ENCODE results near the gene EMP2. TPM values are rescaled to one million over a fixed set of nuclear protein-coding genes. Genes with fewer than 3 reads are reported as not detected.

The EMP2 gene
- polyA plus RNA-seq, 1 donor from 2014 or later: 0.14 TPM

DNA sequence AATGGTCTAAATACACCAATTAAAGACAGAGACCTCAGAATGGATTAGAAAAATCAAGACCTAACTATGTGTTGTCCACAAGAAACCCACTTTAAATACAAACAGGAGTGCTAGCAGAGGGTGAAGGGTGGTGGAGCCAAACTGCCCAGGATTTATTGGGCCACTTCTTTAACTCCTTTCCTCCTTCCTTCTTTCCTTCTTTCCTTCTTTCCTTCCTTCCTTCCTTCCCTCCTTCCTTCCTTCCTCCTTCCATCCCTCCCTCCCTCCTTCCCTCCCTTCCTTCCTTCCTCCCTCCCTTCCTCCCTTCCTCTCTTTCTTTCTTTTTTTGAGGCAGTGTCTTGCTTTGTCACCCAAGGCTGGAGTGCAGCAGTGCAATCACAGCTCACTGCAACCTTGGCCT lies 34.3 kb upstream of the EMP2 start:
- Histone ChIP-seq H3K27me3 (ENCODE audit: insufficient read depth, low read depth, low read length) (no peaks in the 10 kb centered on the region), H3K79me2 (replicated peaks; ENCODE audit: insufficient read depth, low read length) (no peaks in the 10 kb centered on the region), H2AFZ (ENCODE audit: low read depth, low read length) (no peak overlapping the region), H3K4me3 (ENCODE audit: low read length) (no peak overlapping the region), H3F3A (ENCODE audit: insufficient read depth, low read length, poor library complexity, severe bottlenecking) (no peaks in the 10 kb centered on the region), H4K20me1 (ENCODE audit: insufficient read depth) (no peaks in the 10 kb centered on the region), H3K9ac (ENCODE audit: low read length) (no peak overlapping the region), H3K27ac (ENCODE audit: low read length) (no peak overlapping the region), H3K9me3 (ENCODE audit: low read length) (no peaks in the 10 kb centered on the region), H3K36me3 (ENCODE audit: insufficient read depth, low read length) (no peaks in the 10 kb centered on the region), H3K9me2 (ENCODE audit: insufficient read depth, low read length) (no peaks in the 10 kb centered on the region), H3K4me2 (ENCODE audit: low read length) (no peak overlapping the region)
- no peak for TF ChIP-seq EP300 (conservative IDR thresholded peaks at IDR 0.05; ENCODE audit: poor library complexity, severe bottlenecking)
- no peak for TF ChIP-seq SMC3 (conservative IDR thresholded peaks at IDR 0.05; ENCODE audit: poor library complexity)
- TF ChIP-seq MXI1 (conservative IDR thresholded peaks at IDR 0.05; ENCODE audit: poor library complexity, severe bottlenecking): no peak
- TF ChIP-seq POLR2AphosphoS5 (IDR thresholded peaks at IDR 0.05): no peak
- TF ChIP-seq, protein P1, sequence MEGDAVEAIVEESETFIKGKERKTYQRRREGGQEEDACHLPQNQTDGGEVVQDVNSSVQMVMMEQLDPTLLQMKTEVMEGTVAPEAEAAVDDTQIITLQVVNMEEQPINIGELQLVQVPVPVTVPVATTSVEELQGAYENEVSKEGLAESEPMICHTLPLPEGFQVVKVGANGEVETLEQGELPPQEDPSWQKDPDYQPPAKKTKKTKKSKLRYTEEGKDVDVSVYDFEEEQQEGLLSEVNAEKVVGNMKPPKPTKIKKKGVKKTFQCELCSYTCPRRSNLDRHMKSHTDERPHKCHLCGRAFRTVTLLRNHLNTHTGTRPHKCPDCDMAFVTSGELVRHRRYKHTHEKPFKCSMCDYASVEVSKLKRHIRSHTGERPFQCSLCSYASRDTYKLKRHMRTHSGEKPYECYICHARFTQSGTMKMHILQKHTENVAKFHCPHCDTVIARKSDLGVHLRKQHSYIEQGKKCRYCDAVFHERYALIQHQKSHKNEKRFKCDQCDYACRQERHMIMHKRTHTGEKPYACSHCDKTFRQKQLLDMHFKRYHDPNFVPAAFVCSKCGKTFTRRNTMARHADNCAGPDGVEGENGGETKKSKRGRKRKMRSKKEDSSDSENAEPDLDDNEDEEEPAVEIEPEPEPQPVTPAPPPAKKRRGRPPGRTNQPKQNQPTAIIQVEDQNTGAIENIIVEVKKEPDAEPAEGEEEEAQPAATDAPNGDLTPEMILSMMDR (IDR thresholded peaks at IDR 0.05; ENCODE audit: poor library complexity, severe bottlenecking): no peak
- no peak for TF ChIP-seq RAD21 (conservative IDR thresholded peaks at IDR 0.05)
- no peak for TF ChIP-seq TAF1 (IDR thresholded peaks at IDR 0.05; ENCODE audit: low read depth)
- TF ChIP-seq EZH2 (IDR thresholded peaks at IDR 0.05; ENCODE audit: borderline replicate concordance, insufficient read depth, low read length, poor library complexity, severe bottlenecking): no peak

DNA sequence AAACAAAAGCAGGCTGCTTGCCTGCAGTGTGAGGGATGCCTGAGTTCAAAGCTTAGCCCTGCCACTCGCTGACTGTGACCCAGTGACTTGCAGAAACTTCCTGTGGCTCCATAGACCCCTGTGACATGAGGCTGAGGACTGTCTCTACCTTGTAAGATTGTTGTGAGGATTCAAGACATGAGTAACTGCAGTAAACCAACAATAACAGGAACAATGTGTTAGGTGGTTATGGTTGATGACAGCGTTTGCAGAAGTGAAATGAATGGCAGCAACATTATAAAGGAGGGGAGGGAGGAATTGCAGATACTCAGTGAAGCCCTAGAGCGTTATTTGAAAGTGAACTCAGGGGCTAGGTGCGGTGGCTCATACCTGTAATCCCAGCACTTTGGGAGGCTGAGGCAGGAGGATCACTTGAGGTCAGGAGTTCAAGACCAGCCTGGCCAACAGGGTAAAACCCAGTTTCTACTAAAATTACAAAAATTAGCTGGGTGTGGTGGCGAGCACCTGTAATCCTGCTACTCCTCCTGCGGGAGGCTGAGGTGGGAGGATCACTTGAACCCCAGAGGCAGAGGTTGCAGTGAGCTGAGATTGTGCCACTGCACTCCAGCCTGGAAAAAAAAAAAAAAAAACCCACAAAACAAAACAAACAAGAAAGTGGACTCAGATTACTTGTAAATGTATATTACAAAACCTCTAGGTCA lies 33.5 kb upstream of the EMP2 start:
- Histone ChIP-seq H3K36me3 (ENCODE audit: insufficient read depth, low read length) (no peaks in the 10 kb centered on the region), H3K4me3 (ENCODE audit: low read length) (no peak overlapping the region), H3K9me3 (ENCODE audit: low read length) (no peaks in the 10 kb centered on the region), H3K9ac (ENCODE audit: low read length) (no peak overlapping the region), H3F3A (ENCODE audit: insufficient read depth, low read length, poor library complexity, severe bottlenecking) (no peaks in the 10 kb centered on the region), H3K79me2 (replicated peaks; ENCODE audit: insufficient read depth, low read length) (no peaks in the 10 kb centered on the region), H2AFZ (ENCODE audit: low read depth, low read length) (no peak overlapping the region), H3K4me2 (ENCODE audit: low read length) (no peak overlapping the region), H3K9me2 (ENCODE audit: insufficient read depth, low read length) (no peaks in the 10 kb centered on the region), H3K27me3 (ENCODE audit: insufficient read depth, low read depth, low read length) (no peaks in the 10 kb centered on the region), H4K20me1 (ENCODE audit: insufficient read depth) (no peaks in the 10 kb centered on the region), H3K27ac (ENCODE audit: low read length) (no peak overlapping the region)
- TF ChIP-seq, protein P1 (IDR thresholded peaks at IDR 0.05; ENCODE audit: poor library complexity, severe bottlenecking): no peak
- no peak for TF ChIP-seq SMC3 (conservative IDR thresholded peaks at IDR 0.05; ENCODE audit: poor library complexity)
- no peak for TF ChIP-seq EP300 (conservative IDR thresholded peaks at IDR 0.05; ENCODE audit: poor library complexity, severe bottlenecking)
- TF ChIP-seq TAF1 (IDR thresholded peaks at IDR 0.05; ENCODE audit: low read depth): no peak
- no peak for TF ChIP-seq EZH2 (IDR thresholded peaks at IDR 0.05; ENCODE audit: borderline replicate concordance, insufficient read depth, low read length, poor library complexity, severe bottlenecking)
- TF ChIP-seq, protein P2, sequence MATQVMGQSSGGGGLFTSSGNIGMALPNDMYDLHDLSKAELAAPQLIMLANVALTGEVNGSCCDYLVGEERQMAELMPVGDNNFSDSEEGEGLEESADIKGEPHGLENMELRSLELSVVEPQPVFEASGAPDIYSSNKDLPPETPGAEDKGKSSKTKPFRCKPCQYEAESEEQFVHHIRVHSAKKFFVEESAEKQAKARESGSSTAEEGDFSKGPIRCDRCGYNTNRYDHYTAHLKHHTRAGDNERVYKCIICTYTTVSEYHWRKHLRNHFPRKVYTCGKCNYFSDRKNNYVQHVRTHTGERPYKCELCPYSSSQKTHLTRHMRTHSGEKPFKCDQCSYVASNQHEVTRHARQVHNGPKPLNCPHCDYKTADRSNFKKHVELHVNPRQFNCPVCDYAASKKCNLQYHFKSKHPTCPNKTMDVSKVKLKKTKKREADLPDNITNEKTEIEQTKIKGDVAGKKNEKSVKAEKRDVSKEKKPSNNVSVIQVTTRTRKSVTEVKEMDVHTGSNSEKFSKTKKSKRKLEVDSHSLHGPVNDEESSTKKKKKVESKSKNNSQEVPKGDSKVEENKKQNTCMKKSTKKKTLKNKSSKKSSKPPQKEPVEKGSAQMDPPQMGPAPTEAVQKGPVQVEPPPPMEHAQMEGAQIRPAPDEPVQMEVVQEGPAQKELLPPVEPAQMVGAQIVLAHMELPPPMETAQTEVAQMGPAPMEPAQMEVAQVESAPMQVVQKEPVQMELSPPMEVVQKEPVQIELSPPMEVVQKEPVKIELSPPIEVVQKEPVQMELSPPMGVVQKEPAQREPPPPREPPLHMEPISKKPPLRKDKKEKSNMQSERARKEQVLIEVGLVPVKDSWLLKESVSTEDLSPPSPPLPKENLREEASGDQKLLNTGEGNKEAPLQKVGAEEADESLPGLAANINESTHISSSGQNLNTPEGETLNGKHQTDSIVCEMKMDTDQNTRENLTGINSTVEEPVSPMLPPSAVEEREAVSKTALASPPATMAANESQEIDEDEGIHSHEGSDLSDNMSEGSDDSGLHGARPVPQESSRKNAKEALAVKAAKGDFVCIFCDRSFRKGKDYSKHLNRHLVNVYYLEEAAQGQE (IDR thresholded peaks at IDR 0.05; ENCODE audit: borderline replicate concordance): no peak
- TF ChIP-seq MXI1 (conservative IDR thresholded peaks at IDR 0.05; ENCODE audit: poor library complexity, severe bottlenecking): no peak
- TF ChIP-seq RAD21 (conservative IDR thresholded peaks at IDR 0.05): no peak

Data from neural cell (in vitro differentiated cells).